Subcutaneous adipose tissue (tissue), 4 donors: ENCODE results near the gene MRPL48. TPM values are rescaled to one million over a fixed set of nuclear protein-coding genes. Genes with fewer than 3 reads are reported as not detected.

ENCODE experiments used
- total RNA-seq, 4 donors: library from RNA; depleted of rRNA; stranded (reverse); fragments of >200 nt; gene quantifications; one replicate each; pipeline ENCODE4 v1.1.0, GENCODE V29; 2016
- TF ChIP-seq, protein P1 (sequence below): fragments of 450-650 bp; IDR thresholded peaks from one replicate; pipeline ENCODE4 v1.5.1; 2016; ENCODE audit warnings: low read depth, mild to moderate bottlenecking, control low read depth, antibody characterized with exemption, moderate library complexity

The MRPL48 gene
- total RNA-seq, 4 donors from 2014 or later, result 8.2 to 12.4 (median 10.6) TPM

DNA sequence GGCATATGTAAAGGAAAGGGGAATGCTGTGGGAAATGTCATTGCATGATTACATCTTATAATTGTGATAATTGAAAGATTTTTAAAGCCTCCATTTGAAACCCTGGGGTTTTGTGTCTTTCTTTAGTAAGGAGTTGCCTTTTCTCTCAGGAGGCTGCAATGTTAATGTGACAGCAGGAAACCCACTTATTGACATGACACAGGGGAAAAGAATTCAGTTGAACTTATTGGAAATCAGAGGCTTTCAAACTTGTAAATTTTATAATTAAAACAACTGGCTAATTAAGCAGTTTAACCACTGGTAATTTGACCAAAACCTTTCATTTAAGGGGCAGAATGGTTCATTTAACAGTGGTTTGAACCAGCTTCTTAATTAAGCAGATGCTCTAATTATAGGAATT lies 31.2 kb downstream of the MRPL48 start:
- TF ChIP-seq, protein P1, sequence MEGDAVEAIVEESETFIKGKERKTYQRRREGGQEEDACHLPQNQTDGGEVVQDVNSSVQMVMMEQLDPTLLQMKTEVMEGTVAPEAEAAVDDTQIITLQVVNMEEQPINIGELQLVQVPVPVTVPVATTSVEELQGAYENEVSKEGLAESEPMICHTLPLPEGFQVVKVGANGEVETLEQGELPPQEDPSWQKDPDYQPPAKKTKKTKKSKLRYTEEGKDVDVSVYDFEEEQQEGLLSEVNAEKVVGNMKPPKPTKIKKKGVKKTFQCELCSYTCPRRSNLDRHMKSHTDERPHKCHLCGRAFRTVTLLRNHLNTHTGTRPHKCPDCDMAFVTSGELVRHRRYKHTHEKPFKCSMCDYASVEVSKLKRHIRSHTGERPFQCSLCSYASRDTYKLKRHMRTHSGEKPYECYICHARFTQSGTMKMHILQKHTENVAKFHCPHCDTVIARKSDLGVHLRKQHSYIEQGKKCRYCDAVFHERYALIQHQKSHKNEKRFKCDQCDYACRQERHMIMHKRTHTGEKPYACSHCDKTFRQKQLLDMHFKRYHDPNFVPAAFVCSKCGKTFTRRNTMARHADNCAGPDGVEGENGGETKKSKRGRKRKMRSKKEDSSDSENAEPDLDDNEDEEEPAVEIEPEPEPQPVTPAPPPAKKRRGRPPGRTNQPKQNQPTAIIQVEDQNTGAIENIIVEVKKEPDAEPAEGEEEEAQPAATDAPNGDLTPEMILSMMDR, result no peak

DNA sequence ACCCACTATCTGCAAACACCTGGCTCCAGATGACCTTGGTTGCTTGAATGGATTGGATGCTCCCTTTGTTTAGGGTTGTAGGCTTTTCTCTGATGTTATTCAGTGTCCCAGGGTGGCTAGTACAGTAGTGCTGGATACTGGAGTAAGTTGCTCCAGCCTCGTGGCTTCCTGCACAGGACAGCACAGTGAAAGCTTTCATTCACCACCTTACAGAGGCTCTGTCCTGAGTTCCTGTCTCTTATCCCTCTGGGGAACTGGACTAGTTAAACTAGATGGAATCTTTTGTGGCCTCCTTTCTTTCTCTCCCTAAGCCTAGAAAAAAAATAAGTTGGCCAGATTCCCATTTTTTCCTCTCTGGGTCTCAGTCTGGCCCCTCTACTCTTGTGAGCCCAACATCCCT lies 42.6 kb downstream of the MRPL48 start:
- TF ChIP-seq, protein P1, result no peak

DNA sequence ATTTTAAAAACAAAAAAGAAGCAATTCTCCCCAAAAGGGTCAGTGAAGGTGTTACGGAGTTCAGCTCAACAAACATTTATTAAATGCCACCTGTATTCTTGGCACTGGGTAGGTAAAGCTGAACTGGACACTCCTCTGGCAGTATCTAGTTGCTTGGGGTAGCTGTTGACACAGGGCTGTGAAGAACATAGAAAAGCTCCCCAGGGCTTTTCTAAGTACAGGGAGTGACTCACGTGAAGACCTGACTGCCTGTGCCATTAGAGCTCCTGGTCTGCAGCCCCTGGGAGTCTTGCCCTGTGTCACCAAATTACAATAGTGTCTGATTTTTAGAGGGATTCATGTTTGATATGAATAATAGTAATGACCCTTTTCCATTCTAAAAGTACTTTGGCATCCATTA lies 45.4 kb downstream of the MRPL48 start:
- TF ChIP-seq, protein P1, result no peak

DNA sequence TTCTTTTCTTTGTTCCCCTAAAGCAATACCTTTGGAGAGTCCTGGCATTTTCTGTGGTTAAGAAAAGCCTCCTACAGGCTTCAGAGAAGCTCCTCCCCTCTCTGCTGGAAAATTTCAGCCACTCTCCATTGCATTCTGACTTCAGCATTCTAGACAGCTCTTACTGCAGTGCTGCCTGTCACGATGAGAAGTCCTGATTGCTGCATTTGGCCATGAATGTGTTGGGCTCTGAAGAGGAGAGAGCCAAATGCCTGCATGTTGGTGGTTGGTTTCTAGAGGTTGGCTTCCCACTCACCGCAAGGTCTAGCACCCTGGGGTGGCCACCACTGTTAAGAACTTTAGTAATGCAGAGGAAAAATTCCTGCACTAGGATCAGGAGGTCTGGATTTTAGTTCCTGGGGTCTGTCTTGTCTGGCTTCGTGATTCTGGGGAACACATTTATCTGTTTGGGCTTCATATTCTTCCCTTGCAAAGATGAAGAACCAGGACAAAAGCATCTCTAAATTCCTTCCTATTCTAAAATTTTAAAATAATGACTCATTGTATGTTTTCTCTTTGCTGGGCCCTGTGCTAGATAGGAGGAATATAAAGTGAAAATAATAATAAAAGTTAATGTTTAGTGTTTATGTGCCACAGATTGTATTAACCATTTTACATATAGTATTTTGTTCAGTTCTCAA lies 50.9 kb downstream of the MRPL48 start:
- TF ChIP-seq, protein P1, result no peak

DNA sequence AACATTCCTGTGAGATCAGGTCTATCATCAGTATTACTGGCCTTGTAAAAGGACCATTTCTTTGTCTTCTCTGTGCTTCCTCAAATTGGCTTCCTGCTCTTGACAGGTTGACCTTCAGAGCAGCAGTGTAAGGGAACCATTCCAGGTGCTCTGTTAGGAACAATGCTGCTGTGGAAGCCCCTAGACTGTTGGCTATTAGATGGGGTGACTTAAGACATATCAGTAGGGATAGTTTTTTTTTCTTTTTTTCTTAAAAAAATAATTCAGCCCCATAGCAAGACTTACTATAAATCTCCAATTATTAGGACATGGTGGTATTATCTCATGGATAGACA lies 51.4 kb downstream of the MRPL48 start:
- TF ChIP-seq, protein P1, result no peak

DNA sequence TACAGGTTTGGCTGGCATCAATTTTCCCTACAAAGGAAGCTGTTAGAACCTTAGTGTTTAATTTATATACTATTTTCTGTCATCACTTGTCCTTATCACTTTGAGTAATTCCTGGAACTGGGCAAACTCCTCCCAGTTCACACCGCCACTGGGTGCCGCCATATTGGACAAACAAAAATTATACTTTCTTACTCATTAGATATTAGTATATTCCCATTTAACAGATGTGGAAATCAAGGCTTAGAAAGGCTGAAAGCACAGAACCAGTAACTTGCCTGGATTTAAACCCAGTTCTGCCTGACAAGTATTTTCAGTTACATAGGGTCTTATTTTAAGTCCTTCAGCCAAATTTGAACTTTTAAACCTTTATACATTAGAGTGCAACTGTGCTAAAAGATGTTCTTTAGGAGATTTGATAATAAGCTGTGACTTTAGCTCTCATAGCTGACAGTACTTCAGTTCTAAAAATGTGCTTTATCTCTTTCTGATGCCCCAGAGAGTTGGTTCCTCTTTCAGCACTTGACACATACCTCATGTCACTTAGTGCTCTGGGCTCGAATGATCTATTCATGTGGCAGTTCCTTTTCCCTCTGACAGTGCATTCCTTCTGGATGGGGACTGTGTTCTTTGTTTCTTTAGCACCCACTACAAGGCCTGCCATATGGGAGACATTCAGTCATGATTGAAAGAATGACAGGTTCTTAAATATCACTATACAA lies 63.5 kb downstream of the MRPL48 start:
- TF ChIP-seq, protein P1, result no peak

DNA sequence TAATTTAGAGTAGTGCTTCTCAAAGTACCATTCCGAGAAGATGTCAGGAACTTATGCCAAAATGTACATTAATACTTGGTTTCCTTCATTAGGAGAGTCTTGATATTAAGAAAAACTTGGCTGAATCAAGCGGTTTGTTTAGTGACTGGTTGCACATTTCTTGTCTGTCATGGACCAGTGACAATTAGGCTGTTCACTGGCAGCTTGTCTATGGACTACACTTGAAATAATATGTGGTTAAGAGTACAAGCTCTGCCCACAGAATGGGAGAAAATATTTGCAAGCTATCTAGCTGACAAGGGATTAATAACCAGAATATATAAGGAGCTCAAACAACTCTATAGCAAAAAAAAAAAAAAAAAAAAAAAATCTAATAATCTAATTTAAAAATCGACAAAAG lies 64.4 kb downstream of the MRPL48 start:
- TF ChIP-seq, protein P1, result no peak
